GM19397 (cell line): ENCODE results near the gene SORCS1.
A peak's percentile ranks its signal among the peaks of the same experiment; 100 is the strongest.

ENCODE experiments used
- ATAC-seq: cut with Tn5 transposase; IDR thresholded peaks from one replicate; pipeline ENCODE4 v1.9.1; 2021; ENCODE audit warnings: mild to moderate bottlenecking, moderate library complexity; ENCODE audit not compliant: unreplicated experiment

The SORCS1 gene

DNA sequence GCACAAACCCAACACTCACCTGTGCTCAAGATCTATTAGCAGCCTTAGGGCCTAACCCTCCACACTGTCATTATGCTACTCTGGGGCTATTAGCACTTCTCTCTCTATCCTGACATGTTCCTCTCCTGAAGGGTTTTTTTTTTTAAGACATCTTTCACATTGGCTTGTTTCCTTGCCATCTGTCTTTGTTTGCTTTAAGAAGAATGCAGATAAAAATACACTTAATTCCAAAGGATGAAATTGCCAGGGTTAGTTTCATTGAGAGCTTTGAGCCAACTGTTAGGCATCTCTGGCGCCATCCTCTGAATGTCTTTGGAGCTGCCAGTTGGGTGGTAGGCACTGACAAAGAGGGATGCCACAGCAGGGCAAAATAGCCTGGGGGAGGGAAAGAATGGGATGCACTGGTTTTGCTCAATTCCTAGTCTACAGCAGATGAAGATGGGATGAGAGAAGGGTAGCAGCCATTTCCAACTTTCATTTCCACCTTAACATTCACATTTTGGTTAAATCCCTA, 399.2 kb downstream of the SORCS1 start:
- no peak for ATAC-seq

DNA sequence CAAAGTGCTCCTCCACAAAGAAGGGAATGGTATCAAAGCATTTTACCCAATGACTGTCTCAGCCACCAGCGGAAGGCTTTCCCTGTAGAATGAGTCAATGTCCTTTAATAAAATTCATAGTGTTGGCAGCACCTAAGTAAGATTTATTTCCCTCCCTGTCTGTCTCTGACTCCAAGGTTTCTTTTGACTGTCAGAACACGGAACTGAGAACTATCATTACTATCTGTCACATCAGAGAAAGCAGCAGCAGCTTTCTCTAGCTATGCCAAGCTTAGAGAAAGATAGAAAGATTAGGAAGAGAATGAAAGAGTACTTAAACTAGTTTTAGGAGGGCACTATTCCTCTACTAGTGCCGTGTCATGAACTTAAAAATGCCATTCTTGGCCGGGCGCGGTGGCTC, 400.1 kb downstream of the SORCS1 start:
- ATAC-seq = no peak

DNA sequence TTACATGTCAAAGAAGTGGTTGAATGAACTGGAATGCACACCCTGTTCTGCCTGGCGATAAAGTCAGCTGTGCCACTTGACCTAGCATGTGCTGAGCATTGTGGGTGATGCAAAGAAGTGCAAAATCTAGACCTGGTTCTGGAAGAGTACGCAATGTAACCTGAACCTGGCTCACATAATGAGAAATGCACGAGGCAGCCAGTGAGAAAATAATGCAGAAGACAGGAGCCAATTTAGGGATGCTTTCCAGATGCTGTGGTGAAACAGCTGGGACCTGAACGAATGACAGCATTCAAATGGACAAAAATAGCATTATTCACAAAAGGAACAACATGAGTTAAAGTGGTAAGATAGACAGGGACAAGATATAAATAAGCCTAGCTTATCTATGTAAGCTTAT, 402.6 kb downstream of the SORCS1 start:
- ATAC-seq = no peak

DNA sequence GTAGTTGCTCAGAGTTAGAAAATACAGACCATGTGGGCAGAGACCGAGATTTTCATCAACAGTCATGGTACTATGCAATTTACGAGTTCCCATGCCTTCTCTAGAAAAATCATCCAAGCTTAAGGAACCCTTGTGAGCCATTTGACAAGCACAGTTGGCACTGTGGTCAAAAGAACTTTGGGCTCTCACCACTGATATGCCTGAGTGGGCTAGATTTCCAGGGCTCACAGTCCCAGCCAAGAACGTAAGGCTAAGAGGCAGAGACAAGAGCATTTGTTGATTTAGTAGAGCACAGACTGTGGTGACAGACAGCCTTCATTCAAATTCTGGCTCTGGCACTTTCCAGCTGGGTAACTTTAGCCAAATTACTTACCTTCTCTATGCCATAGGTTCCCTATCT, 407.0 kb downstream of the SORCS1 start:
- ATAC-seq = no peak

DNA sequence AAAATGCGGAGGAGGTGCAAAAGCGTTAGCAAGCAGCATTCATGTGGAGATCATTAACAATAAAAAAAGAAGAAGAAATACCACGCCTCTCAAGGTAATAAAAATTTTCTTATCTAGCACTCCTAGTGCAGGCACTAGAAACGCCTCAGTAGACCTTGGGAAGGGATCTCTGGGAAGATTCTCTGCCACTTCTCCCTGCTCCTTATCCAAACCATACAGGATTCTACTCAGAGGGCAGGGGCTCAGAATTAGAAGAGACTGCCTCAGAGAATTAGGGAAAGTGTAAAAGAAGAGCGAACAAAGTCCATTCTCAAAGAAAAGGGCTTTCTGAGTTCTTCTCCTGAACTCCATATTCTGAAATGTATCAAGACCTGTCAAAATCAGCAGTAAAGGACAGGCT, 413.4 kb downstream of the SORCS1 start:
- no peak for ATAC-seq

DNA sequence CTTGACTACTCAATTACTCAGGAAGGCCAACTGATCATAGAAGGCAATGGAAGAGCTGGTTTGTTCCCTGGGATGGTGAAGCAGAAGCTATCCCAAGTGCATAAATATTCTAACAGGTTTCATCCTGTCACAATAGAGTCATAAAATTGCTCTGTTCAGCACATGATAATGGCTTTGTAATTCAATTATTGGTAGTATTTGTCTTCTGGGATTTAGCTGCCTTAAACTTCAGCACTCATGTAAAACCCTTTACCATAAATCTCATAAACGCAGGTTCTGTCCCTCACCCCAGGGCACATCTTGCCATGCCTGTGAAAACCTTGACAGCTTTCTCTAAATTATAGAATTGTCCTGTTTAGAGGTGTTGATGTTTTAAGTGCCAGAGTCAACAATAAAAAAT, 417.6 kb downstream of the SORCS1 start:
- no peak for ATAC-seq

DNA sequence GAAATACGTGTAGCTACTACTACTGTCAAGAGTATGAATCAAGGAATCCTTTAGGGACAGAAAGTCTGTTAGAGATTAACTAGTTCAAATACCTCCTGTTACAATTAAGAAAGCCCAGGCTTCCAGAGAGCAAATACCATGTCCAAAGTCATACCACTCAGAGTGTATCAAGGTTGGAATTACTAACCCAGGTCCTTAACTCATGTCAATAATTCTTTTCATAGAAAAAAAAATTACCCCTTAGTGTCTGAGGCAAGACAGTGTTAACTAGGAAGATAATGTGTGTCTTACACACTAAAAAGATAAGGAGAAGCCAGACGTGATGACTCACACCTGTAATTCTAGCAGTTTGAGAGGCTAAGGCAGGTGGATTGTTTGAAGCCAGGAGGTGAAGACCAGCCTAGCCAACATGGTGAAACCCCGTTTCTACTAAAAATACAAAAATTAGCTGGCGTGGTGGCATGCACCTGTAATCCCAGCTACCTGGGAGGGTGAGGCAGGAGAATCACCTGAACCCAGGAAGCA, 423.4 kb downstream of the SORCS1 start:
- no peak for ATAC-seq

DNA sequence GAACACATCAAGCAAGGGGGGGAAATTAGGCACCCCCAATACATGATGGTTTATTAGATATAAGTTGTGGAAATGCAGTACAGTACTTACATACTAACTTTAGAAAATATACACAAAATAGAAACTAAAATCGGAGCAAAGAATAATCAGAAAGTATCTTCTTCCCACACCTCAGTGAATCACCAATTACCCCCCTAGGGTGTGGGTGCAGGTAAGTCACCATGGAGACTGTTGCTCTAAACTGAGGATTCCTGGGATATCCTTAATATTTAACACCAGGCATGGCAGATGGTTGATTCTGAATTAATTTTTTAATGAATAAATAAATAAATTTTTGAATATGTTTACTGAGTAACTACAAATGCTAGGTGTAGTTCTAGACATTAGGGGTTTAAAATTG, 424.4 kb downstream of the SORCS1 start:
- no peak for ATAC-seq

DNA sequence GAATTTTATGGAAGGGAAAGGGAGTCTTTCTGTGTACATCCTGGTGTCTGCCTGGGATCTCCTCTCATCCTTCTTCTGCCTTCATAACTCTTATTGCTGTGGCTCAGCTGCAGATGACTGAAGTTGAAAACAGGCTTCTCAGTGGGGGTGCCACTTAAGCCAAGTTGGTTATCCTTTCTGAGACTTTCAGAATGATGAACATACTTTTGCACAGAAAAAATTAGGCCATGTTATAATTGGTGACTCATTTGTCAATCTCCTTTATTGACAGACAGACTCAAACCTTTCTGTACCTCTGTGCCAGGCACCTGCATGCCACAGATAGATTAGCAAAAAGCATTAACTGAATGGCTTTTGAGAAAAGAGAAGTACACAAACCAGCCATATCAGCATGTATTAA, 430.3 kb downstream of the SORCS1 start:
- ATAC-seq = no peak

DNA sequence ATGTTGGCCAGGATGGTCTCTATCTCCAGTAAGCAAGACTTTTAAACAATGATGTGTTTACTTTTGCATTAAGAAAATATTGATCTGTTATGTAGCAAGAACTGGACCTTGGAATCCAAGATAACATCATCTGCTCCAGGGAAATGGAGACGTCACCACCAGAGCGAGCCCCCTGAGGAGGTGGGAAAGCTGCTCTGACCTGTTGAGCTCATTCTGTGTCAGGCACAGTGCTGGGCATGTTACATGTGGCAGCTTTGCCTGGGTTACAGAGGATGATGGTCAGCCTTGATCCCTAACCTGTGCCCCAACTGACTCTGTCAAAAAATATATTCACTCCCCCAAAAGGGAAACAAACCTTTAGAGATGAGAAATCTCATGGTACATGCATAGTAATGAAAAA, 436.3 kb downstream of the SORCS1 start:
- ATAC-seq = no peak

DNA sequence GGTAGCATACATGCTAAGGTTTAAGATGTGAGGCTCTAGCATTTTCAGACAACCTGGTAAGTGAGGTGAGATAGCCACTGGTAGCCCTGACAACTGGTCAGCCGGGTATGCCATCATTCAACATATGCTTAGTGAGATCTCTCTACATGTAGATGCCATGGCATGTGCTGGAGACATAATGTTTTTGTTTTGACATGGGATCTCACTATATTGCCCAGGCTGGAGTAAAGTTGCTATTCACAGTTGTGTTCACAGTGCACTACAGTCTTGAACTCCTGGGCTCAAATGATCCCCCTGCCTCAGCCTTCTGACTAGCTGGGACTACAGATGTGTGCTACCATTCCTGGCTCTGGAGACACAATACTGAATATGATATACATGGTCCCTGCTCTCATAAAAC, 437.3 kb downstream of the SORCS1 start:
- ATAC-seq = no peak

DNA sequence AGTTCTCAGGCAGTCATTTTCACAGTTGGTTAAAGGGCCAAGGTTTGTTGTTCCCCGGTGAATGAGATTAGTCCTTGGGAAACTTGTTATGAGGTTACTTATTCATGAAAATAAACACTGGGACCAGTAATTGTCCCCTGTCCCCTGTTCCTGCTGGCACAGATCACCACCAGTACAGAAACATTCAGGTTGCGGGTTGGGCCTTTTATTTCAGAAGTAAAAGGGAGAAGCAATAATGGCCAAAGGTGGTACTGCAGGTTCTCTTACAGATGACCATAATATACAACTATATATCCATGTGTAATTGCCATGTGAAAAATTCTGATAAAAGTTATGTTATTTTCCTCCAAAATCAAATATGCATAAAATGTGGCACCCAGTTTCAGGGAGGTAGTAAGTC, 442.0 kb downstream of the SORCS1 start:
- no peak for ATAC-seq

DNA sequence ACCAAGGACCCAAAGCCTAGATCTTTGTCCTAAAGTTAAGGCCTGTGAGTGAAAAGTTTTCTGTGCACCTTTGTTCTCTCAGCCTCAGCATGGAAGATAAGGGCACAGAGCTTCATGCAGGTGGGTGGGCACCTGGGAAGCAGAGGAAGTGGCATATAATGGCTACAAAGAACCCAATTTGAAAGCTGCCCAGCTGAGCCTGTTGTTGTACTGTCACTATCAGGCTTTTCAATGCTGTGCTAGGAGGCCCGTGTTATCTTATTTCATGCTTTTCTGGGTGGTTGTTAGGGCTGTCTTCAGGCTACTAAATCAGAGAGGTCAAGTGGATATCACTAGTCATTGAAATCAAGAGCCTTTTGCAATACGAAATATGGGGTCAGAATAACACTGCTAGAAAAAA, 443.8 kb downstream of the SORCS1 start:
- no peak for ATAC-seq

DNA sequence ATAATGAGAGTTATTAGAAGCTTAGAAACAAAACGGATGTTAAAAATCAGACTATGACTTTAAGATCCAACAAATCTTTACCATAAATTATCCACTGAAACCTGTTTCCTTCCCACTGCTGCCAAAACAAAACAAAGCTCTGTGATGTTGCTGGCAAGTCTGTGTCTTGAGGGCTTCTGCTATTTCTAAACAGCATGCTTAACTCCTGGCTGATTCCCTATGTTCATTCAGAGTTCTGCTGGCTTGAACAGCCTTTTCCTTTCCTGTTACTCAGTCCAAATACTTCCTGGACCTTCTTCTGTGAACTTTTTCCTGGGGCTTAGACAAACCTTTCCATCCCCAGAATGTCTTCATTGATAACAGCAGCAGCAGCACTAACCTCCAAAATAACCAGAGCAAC, 448.1 kb downstream of the SORCS1 start:
- ATAC-seq = no peak

DNA sequence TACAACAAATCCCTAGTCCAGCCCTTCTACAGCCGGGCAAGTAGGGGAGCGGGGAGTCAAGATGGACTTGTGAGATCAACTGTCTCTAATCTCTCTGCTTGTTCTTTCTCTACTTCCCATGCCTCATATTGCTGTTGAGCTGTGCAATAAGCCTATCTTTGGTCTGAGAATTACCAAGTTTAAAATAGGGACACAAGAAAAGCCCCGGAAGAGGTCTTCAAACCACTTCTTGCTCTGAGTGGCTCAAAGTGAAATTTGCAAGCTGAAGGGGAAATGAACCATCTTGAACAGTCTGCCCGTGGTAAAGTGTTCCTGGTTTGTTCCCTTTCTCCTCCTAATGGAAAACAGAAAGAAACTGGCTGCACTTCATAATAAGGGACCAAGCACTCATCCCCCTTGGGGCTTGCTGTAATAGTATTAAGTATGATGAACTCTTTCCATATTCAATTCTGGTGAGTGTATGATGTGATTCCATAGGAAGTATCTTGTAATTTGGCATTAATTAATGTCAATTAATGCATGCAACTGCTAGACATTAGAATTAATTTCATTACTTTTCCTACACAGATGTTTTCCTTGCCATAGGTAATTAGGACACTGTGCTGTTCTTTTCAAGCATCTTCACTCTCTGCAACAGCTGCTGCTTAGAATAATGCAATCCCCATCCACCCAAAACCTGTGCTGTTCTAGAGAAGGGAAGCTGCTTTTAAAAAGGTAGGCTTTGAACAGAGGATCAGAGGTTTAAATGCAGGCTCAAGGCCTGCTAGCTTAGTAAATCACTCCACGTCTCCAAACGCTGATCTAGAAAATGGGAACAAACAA, 449.6 kb downstream of the SORCS1 start:
- no peak for ATAC-seq

DNA sequence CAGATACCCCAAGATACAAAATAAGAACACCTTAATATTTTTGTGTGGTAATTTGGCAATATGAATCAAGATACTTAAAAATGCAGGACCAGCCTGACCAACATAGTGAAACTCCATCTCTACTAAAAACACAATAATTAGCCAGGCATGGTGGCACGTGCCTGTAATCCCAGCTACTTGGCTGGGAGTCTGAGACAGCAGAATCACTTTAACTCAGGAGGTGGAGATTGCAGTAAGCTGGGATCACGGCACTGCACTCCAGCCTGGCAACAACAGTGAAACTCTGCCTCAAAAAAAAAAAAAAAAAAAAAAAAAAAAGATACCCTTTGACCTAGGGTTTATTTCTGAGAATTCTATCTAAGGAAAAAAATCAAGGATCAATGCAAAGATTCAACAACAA, 450.7 kb downstream of the SORCS1 start:
- ATAC-seq = no peak

DNA sequence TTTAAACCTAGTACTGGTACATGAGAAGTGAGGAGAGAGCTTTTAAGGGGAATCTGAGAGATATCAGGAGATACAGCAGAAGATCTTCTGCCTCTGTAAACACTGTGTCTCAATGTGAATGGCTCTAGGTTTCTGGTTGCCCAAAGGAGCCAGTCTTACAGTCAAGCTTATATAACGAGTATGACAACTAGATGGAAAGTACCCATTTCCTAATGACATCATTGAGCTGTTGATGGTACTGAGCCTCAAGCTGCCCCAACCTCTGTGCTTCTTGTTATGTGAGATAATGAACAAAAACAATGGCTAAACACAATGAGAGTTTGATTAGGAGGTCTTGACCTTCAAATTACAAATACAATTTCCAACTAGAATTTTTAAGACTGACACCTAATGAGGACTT, 451.5 kb downstream of the SORCS1 start:
- ATAC-seq = no peak

DNA sequence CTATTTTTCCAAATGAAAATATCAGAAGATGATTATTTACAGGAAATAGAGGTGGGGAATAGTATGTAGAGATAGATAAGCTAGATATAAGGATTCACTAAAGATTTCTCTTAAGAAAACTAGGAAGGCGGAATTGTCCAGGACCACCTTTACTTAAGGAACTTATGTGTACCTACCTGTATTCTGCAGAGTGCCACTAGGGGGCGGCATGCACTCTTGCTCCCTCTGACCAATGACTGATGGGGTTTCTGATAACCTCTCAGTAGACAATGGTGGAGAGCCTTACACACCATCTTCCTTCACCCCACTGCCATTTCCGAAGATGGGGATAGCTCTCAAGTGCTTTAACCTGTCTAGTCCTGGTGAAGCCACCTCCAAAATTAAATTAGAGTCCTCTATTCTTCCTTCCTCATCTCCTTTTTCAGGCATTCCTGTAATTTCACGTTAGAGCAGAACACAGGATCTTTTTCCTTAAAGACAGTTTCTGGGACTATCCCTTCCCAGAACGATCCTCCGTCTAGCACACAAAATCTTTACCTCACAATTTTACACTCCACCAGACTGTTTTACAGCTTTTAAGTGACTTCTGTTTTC, 453.1 kb downstream of the SORCS1 start:
- ATAC-seq = peak; percentile 83

DNA sequence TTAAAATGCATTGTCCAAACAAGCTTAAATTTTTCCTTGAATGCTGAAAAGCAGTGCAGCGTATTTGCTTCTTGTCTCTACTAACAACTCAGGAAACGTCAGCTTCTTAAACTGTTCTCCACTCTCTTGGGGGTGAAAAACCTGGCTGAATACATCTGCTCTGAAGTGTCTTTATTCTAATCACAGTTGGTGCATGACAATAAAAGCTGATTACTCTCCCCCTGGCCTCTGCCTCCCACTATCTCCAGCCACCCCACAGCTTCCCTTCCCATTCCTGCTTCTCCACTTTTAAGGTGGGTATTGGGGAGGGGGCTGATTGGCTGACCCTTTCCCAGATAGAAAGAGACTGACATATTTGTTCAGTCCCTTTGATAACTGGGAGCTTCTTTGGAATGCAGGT, 456.0 kb downstream of the SORCS1 start:
- ATAC-seq = no peak

DNA sequence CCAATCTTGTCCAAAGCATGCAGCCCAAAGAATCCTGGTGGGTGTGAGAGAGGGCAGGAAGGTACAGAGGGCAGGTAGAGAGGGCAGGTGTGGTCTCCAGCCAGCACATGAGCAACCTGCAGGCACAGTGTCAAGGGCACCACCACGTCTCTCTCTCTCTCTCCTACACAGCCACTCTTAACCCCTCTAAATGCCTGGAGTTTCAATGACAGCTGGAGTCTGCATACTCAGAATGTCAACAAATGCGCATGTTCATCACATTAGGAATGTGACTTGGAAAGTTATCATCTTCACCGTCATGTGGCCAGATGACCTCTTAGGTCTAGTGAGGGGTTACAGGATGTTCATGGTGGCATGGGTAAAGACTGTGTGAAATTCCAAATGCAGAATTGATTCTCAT, 456.8 kb downstream of the SORCS1 start:
- ATAC-seq = no peak

DNA sequence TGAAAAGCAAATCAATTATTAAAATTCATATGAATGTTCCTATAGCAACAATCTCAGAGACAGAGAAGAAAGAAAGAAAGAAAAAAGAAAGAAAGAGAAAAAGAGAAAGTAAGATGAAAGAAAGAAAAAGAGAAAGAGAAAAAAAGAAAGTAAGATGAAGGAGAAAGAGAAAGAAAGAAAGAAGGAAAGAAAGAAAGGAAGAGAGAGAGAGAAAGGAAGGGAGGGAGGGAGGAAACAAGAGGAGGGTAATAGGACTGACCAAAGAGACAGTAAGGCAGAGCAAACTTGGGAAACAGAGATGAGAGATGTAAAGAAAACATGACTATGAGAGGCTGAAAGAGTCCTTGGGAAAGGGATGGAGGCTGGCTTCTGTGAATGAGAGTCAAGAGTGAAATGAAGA, 458.4 kb downstream of the SORCS1 start:
- no peak for ATAC-seq

DNA sequence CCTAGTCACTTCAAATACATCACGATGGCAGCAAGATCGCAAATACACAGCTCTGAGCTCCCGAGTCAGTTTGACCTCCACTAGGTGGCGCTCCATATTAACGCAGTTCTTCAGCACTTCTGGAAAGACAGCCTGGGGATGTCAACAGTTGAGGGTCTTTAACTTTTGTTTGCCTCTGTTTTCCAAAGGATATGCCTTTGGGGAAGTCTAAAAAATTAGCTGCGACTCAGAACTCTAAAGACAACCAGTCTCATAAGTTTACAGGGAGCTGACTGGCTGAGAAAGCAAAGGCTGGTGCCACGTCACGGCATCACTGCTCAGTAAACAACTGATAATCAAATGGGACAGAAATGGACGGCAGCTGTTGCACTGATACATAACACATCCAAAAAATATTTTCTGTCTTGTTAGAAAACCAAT, 458.8 kb downstream of the SORCS1 start:
- no peak for ATAC-seq
